Measurements from ENCODE around the gene PTCH2.
"Not testable (repeated sequence)": the region's sequence is repeated elsewhere in the genome, so short reads cannot be mapped to it uniquely, and the experiment has no call there.

PTCH2 gene

GRCh38 chr1:44842486-44842861 lies 579 bp downstream of the PTCH2 start:
- no peak for DNase-seq

GRCh38 chr1:44839576-44839975 lies 3.5 kb downstream of the PTCH2 start:
- DNase-seq, result no peak

DNA sequence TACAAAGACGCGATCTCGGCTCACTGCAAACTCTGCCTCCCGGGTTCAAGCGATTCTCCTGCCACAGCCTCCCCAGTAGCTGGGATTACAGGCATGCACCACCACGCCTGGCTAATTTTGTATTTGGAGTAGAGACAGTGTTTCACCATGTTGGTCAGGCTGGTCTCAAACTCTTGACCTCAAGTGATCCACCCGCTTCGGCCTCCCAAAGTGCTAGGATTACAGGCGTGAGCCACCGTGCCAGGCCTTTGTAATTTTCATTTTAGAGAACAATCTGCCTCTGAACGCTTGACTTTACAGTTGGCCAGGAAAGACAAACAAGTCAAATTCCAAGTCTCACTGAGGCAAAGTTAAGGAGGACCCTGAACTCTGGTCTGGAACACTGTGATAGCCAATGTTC lies 4.8 kb downstream of the PTCH2 start:
- not testable (repeated sequence) for DNase-seq

DNA sequence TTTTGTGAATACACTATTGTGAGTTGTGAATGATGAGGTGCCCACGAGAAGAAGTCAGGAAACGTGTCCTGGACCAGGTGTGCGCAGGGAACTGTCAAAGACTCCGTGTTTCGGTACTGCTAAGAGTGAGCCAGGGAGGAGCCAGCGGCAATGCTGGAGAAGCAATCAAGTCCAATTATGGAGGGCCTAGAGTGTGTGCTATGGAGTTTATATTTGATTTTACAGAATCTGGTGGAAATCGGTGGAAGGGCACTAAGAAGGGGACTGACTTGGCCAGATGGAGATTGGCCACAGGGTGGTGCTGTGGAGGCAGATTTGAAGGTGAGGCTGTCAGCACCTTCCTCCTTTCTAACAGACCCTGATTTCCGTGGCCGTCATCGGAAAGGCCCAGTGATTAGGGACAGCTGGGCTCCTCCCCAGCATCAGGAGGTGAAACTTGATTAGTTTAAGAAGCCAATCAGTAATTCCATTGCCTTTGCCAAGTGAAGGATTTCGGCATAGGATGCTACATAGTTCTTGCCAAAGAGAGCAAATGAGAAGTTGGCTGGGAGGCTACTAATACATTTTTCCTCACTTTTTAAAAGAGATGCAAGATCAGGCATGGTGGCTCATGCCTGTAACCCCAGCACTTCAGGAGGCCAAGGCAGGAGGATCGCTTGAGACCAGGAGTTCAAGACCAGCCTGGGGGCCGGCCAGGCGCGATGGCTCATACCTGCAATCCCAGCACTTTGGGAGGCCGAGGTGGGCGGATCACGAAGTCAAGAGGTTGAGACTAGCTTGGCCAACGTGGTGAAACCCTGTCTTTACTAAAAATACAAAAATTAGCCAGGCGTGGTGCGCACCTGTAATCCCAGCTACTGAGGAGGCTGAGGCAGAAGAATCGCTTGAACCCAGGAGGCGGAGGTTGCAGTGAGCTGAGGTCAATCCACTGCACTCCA lies 7.0 kb downstream of the PTCH2 start:
- DNase-seq, result peak; percentile 82

GRCh38 chr1:44834328-44834727 lies 8.7 kb downstream of the PTCH2 start:
- no peak for DNase-seq

DNA sequence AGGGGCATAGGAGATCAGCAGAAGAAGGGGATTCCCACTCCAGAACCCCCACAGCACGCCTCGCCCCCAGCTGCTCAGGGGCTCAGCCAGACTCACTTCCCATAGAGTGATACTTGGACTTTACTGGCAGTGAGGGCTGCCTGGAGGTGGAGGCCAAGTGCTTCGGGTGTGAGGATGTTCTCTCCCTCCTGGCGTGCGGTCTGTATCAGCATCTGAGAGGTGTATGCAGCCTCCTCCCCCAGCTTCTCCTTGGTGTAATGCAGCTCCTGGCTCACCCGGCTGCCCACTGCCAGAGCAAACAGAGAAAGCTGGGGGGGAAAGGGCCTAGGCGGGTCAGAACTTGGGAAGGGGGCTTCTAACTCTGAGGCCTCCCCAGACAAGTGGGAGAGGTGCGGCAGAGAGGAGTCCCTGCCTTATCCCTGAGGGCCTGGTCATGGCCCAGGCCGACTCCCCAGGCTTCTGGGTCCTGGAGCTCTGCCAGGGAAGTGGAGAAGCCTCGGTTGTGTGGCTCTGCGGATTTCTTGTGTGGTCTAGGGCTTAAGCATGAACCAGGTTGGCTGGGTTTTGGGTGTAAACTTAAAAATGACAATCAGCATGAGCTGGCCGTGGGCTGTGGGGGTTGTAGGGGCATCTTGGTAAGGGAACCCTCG lies 10.9 kb downstream of the PTCH2 start:
- DNase-seq, result no peak

DNA sequence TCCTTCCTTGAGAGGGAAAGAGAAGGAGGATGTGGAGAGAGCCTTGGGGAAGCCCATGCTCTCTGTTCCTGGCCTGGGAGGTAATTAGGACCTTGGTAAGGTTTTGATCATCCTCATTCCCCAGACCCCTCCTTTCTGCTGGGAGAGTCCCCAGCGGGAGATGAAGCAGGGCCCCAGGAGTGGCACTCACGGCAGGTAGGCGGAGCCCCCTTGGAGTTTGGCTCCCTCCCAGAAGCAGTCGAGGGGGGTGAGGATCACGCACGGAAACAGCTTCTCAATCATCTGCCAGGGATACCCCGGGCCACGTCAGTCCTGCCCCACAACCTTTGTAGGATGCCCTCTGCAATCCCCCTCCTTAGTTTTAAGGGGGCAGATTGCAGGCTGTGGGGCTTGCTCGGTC lies 11.5 kb downstream of the PTCH2 start:
- DNase-seq, result no peak

- DNase-seq, result no peak
These were observed 12.2 kb downstream of the PTCH2 start for GRCh38 chr1:44830900-44831304.

GRCh38 chr1:44829506-44830384 lies 13.3 kb downstream of the PTCH2 start:
- no peak for DNase-seq

GRCh38 chr1:44828841-44829440 lies 14.1 kb downstream of the PTCH2 start:
- DNase-seq, result no peak

DNA sequence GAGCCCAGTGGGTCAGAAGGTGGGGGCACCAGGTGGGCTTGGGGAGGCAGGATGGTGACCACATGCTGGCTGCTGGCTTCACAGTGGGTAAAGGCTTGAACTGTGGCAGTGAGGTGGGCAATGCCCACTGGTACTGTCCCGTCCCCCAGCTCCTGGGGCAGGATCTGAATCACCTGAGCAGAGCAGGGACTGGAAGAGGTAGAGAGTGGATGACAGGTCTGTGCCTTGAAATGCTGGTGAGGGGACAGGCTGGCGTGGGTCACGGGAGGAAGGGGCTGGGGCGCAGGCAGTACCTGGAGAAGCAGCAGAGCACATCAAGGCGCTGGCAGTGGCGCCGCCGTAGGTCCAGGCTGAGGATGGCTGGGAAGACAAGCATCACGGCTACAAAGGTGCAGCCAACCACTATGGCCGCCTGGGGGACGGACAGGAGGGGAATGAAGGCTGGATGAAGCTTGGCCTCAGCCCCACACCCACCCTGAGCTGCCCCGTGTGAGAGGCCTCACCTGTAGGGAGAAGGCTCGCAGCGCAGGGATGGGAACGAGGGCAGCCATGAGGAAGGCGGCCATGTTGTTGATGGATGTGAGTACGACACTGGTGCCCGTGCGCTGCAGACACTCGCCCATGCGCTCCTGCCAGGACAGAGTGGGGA lies 14.9 kb downstream of the PTCH2 start:
- DNase-seq, result no peak

- DNase-seq, result no peak
These were observed 15.7 kb downstream of the PTCH2 start for GRCh38 chr1:44827197-44828002.

DNA sequence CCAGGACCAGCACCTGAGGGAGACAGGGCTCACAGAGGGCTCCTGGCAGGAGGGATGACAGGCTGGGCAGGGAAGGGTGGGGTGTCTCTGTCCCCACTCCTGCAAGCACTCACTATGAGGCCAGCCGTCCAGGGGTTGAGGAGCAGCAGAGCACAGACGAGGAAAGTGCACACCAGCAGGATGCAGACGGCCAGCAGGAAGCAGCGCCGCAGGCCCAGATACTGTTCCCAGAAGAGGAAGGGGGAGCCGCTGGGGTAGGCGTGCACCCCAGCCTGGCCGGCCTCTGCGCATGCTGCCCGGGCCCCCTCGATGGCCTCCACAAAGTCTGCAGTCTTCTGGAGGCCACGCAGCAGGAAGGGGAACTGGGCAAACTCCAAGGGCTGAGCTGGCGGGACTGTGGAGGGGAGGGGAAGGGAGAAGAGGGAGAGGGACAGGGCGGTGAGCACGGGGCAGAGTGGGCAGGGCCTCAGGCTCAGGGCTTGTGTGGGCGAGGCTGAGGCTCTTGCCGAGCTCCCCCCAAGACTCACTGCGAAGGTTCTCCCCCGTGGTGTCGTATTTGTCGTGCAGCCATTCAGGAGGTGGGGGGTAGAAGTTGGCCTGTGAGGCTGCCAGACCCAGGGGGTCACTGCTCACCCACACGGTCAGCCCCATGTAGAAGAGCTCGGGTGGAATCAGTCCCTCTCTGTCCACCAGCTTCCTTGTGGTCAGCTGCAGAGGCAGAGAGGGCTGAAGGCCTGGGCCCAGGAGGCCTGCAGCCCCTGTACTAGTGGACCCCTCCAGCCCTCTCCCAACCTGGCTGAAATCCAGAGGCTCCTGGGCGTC lies 16.5 kb downstream of the PTCH2 start:
- peak; percentile 59 for DNase-seq

DNA sequence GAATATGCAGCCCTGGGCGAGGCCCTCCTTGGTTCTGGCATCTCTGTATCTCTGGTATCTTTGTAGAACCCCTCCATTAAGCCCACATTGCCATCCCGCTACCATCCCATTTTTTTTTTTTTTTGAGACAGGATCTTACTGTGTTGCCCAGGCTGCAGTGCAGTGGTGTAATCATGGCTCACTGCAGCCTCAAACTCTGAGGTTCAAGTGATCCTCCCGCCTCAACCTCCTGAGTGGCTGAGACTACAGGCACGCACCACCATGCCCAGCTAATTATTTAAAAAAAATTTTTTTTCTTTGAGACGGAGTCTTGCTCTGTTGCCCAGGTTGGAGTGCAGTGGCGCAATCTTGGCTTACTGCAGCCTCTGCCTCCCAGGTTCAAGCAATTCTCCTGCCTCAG lies 18.7 kb downstream of the PTCH2 start:
- not testable (repeated sequence) for DNase-seq

GRCh38 chr1:44822981-44823451 lies 20.0 kb downstream of the PTCH2 start:
- no peak for DNase-seq

- DNase-seq, result no peak
These were observed 20.8 kb downstream of the PTCH2 start for GRCh38 chr1:44822131-44822701.

GRCh38 chr1:44821240-44821715 lies 21.8 kb downstream of the PTCH2 start:
- no peak for DNase-seq

- no peak for DNase-seq
These were observed 22.5 kb downstream of the PTCH2 start for GRCh38 chr1:44820328-44821239.

Measured in CD4-positive, alpha-beta T cell treated with Interleukin-15 for 1 hour (primary cell).